ENCODE results near the gene TRAM2. TPM values are rescaled to one million over a fixed set of nuclear protein-coding genes. Genes with fewer than 3 reads are reported as not detected.

TRAM2 gene
- total and polyA plus RNA-seq, 5 experiments from 2014 or later, result 3.1 to 9.9 (median 4.9) TPM

DNA sequence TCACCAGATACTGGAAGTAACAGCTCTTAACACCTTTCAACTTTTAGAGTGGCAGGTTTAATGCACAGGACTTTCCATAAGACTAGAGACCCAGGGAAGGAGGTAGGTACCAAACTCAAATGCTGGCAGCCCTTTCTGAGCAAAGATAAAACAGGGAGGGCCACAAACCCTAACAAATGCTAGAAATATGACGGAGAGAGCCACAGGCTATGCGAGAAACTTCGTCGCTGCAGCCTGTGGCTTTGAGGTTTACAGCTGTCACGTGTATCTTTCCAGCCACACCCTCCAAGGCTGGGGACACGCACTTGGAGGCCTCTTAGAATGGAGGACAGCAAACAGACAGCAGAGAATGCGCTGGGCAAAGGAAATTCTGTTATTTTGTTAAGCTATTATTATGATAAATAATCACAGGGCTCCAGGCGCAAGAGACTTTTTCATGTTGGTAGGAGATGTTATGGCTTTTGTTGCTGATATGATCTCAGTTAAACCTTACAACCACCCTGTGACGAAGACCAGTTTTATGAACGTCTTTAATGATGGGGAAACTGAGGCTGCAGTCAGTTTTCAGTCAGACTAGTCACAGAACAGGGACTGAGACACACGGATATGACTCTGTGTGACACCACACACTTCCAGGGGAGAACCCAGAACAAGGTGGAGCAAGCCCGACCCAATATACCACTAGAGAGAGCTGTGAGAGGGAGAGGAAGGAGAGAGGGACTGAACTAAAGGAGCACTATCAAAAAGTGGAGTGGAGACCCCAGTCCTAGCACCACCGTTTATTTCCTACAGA, 2.0 kb downstream of the TRAM2 start:
- POLR2A ChIA-PET, result interaction anchor here (3.2 kb wide), 1 partner anchor 155 kb away, joined by 16 read pairs; the partner anchor contains the start of gene EFHC1
- H3K4me1 Mint-ChIP-seq, result peaks cover 36 to 60% (median 59%) of the 10 kb centered on the region in 4 donors

DNA sequence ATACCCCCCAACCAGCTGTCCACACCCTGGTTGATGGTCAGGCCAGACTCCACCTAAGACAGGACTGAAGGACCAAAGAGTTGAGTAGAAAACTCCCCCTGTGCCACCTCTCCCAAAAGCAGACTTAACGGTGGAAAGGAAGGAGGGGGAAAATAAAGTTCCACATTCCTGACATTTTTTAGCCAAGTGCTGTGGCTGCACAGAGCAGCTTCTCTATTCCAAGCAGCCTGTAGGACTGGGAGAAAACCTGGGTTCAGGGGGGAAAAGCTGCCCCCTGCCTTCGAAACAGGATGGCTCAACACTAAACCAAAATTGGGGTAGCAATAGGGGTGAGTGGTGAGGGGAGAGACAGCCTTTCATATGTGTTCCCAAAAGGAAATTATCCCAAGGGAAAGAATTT, 3.6 kb downstream of the TRAM2 start:
- peaks cover 0 to 2% (median 0%) of the 10 kb centered on the region in 3 donors for H3K36me3 Mint-ChIP-seq
- H3K4me1 Mint-ChIP-seq, result peaks cover 42 to 69% (median 66%) of the 10 kb centered on the region in 4 donors
- ATAC-seq (no peak), DNase-seq (no peak)
- H3K4me3 Mint-ChIP-seq, result peak overlapping the region in 3 of 10 donors; percentile 6 to 92 (median 79)
- no peaks in the 10 kb centered on the region for H3K9me3 Mint-ChIP-seq
- POLR2A ChIA-PET, result no interaction called here
- peak overlapping the region in 9 of 10 donors; percentile 15 to 95 (median 75) for H3K27ac Mint-ChIP-seq
- no peaks in the 10 kb centered on the region for H3K27me3 Mint-ChIP-seq

More for the DNA sequence above, 2.0 kb downstream of the TRAM2 start:
- no peaks in the 10 kb centered on the region for H3K27me3 Mint-ChIP-seq
- H3K36me3 Mint-ChIP-seq, result peaks cover 0 to 2% (median 0%) of the 10 kb centered on the region in 3 donors
- H3K4me3 Mint-ChIP-seq, result peak overlapping the region; percentile 74 to 92 (median 87)
- H3K9me3 Mint-ChIP-seq, result no peaks in the 10 kb centered on the region
- peak; percentile 55 to 71 for ATAC-seq
- DNase-seq, result peak; percentile 12 to 78 (median 64)
- H3K27ac Mint-ChIP-seq, result peak overlapping the region; percentile 67 to 96 (median 92)

DNA sequence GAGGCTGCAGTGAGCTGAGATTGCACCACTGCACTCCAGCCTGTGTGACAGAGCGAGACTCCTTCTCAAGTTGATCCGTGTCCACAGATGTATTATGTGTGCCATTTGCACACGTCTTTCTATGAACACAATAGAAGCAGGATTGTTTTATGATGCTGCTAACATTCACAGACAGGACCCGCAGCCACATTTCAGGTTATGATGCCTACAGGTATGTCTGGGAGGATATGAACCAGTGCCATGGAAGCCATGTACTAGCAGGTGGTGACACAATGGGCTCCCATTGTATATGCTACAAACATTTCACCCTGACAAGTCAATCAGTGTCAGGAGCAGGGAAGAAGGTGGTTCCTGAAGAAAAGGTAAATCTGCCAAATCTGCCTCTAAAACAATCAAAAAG, 4.3 kb downstream of the TRAM2 start:
- Mint-ChIP-seq H3K27me3 (no peaks in the 10 kb centered on the region), H3K4me3 (peak overlapping the region in 3 of 10 donors; percentile 6 to 79 (median 16)), H3K9me3 (no peaks in the 10 kb centered on the region), H3K27ac (peak overlapping the region in 3 of 10 donors; percentile 15 to 82 (median 76)), H3K4me1 (peaks cover 46 to 77% (median 64%) of the 10 kb centered on the region in 4 donors), H3K36me3 (peaks cover 0 to 2% (median 0%) of the 10 kb centered on the region in 3 donors)
- no peak for ATAC-seq
- POLR2A ChIA-PET, result no interaction called here
- no peak for DNase-seq

DNA sequence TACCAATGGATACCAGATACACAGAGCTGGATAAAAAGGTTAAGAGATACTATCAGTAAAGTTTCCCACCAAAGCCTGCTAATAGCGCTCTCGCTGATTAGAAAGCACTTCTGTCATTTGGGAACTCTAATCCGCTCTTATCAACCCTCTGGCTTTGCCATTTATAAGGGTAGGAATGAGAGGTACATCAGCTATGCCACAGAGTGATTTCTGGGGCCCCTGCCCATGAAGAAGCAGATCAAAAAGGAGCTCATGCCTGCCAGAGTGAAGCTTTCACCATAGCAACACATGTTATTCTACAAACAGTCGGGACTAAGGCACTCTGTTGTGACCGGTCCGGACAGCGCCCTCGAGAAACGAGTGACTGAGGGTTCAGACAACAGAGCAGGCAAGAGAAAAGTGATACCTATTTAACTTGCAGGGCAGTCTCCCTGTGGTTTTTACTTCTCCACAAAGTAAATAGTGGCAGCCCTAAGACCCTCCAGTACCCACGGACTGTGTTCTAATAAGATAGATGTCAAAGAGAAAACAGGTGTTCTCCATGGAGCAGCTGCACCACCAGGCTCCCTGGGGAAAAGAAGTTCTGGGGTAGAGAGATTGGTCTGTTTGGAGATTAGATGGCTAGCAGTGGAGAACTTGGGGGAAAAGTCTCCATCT, 5.6 kb downstream of the TRAM2 start:
- peaks cover 0 to 2% (median 0%) of the 10 kb centered on the region in 3 donors for H3K36me3 Mint-ChIP-seq
- DNase-seq, result no peak
- peak overlapping the region in 1 of 10 donors; percentile 33 for H3K4me3 Mint-ChIP-seq
- peaks cover 51 to 85% (median 71%) of the 10 kb centered on the region in 4 donors for H3K4me1 Mint-ChIP-seq
- H3K27me3 Mint-ChIP-seq, result no peaks in the 10 kb centered on the region
- no peak for ATAC-seq
- no peaks in the 10 kb centered on the region for H3K9me3 Mint-ChIP-seq
- peak overlapping the region in 2 of 10 donors; percentile 20 to 46 for H3K27ac Mint-ChIP-seq
- POLR2A ChIA-PET, result no interaction called here

DNA sequence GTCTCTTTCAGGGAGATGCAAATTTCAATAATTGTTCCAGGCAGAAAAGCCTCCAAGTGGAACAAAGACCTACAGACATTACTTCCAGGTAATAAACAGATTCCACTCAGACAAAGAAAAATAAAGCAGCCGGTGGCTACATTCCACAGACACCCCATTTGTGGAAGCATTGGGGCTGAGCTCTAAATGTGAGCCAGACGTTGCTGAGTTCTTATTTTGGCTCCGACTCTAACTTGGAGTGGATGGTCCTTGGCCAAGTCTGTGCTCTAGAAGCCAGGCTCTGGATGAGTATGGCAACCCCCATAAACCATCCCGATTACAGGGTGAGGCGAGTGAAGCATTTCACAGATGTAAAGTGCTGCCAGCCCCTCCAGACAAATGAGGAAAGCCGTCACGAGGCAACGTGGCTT, 6.6 kb downstream of the TRAM2 start:
- Mint-ChIP-seq H3K9me3 (no peaks in the 10 kb centered on the region), H3K36me3 (peaks cover 0 to 2% (median 0%) of the 10 kb centered on the region in 3 donors), H3K27me3 (no peaks in the 10 kb centered on the region), H3K27ac (no peak overlapping the region), H3K4me3 (no peak overlapping the region), H3K4me1 (peaks cover 47 to 83% (median 69%) of the 10 kb centered on the region in 4 donors)
- DNase-seq, result no peak
- no peak for ATAC-seq
- POLR2A ChIA-PET, result no interaction called here

DNA sequence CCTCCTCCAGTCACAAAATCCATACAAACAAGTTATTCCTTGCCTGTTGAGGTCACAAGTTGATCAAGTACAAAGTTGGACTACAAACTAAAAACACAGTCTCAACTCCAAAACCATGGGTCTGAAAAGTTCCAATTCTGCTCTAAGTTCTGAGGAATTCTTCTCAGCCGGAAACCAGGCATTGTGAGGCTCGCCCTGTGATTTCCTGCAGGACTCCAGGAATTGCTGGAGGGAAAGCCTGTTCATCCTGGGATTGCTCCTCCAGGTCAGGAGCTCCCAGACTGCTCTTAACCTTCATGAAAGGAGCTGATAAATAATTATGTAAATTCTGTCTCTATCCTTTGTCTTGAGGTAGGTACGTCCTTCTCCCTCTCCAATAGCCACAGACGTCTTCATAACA, 8.5 kb downstream of the TRAM2 start:
- Mint-ChIP-seq H3K27ac (no peak overlapping the region), H3K36me3 (peaks cover 0 to 6% (median 2%) of the 10 kb centered on the region in 3 donors), H3K4me3 (no peak overlapping the region), H3K27me3 (no peaks in the 10 kb centered on the region), H3K9me3 (no peaks in the 10 kb centered on the region), H3K4me1 (peaks cover 46 to 75% (median 57%) of the 10 kb centered on the region in 4 donors)
- no peak for DNase-seq
- ATAC-seq, result no peak
- POLR2A ChIA-PET, result no interaction called here

DNA sequence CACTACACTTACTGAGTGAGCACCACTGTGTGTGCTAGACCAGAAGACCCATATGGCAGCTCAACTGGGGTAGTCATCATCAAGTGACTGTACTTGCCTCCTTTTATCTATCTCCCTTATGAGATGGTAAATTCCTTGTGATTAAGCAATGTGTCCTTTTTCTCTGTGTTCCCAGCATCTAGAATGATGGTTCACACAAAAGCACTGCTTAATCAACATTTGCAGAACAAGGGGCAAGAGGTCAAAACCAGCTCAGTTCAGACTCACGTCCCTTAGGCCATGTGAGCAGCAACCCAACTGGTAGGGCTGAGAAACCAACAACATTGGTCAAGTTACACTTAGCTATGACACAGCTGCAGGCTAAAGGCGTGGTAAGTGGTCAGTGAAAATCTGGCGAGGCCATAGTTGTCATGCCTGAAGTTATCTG, 10.0 kb downstream of the TRAM2 start:
- H3K27ac Mint-ChIP-seq, result peak overlapping the region in 4 of 10 donors; percentile 1 to 76 (median 34)
- H3K36me3 Mint-ChIP-seq, result peaks cover 0 to 9% (median 2%) of the 10 kb centered on the region in 3 donors
- DNase-seq (no peak), ATAC-seq (no peak)
- H3K27me3 Mint-ChIP-seq, result no peaks in the 10 kb centered on the region
- peak overlapping the region in 4 of 10 donors; percentile 14 to 74 (median 44) for H3K4me3 Mint-ChIP-seq
- POLR2A ChIA-PET, result interaction anchor here (1.3 kb wide), 1 partner anchor 10 kb away, joined by 7 read pairs; the partner anchor contains the start of gene TRAM2
- H3K4me1 Mint-ChIP-seq, result peaks cover 38 to 69% (median 51%) of the 10 kb centered on the region in 4 donors
- H3K9me3 Mint-ChIP-seq, result no peaks in the 10 kb centered on the region

DNA sequence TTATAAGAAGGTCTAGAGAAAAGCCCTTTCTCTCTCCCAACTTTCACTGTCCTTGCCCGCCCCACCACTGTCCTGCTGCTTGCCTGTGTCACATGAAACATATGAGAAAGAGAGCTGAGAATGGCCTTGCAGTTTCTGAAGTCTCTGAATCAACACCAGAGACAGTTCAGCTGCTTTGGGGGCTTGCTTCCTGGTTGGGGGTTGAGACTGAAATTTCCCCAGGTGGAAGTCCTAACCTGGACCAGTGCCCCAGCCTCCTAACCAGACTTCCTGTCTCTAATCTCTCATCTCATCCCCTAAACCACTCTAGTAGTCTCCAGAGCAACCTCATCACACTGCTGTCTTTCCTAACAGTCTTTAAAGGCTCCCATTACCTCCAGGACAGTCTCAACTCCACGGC, 10.7 kb downstream of the TRAM2 start:
- Mint-ChIP-seq H3K9me3 (no peaks in the 10 kb centered on the region), H3K27ac (peak overlapping the region in 3 of 10 donors; percentile 36 to 76 (median 44)), H3K27me3 (no peaks in the 10 kb centered on the region), H3K36me3 (peaks cover 0 to 10% (median 2%) of the 10 kb centered on the region in 3 donors), H3K4me1 (peaks cover 37 to 63% (median 48%) of the 10 kb centered on the region in 4 donors), H3K4me3 (peak overlapping the region in 5 of 10 donors; percentile 5 to 74 (median 41))
- DNase-seq, result no peak
- ATAC-seq, result no peak
- POLR2A ChIA-PET, result no interaction called here

DNA sequence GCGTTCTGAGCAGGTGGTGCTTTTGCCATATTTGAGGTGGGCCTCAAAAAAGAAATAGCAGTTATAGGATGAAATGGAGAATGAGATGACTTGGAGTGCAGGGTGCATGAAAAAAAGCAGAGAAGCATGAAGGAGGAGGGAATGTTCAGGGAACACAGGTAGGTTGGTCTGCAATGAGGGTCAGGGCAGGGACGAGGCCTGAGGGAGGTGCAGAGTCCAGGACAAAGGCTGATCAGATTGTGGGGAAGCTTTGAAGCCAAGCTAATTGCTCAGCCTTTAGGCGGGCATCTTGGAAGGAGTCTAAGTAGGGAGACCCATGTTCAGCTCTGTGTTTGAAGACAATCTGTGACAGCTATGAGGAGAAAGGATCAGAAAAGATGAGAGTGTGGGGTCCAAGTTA, 12.0 kb downstream of the TRAM2 start:
- peaks cover 31 to 57% (median 44%) of the 10 kb centered on the region in 4 donors for H3K4me1 Mint-ChIP-seq
- no peaks in the 10 kb centered on the region for H3K9me3 Mint-ChIP-seq
- peak overlapping the region in 2 of 10 donors; percentile 27 to 76 for H3K27ac Mint-ChIP-seq
- no peaks in the 10 kb centered on the region for H3K27me3 Mint-ChIP-seq
- peaks cover 0 to 16% (median 2%) of the 10 kb centered on the region in 3 donors for H3K36me3 Mint-ChIP-seq
- ATAC-seq (no peak), DNase-seq (no peak)
- POLR2A ChIA-PET, result no interaction called here
- peak overlapping the region in 1 of 10 donors; percentile 13 for H3K4me3 Mint-ChIP-seq

DNA sequence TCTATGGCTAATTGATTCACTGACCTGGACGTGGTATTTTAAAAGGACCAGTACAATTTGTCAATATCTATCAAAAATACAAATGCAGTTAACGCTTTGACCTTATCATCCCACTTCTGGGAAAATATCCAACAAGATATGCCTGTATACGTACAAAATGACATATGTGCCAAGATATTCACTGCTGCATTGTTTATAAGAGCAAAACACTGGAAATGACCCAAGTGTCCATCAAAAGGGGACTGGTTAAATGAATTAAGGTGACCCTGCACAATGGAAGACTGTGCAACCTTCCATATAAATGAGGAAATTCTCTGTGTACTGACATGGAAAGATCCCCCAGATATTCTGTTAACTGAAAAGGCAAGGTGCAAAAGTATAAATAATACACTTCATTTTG, 13.9 kb downstream of the TRAM2 start:
- Mint-ChIP-seq H3K36me3 (peaks cover 0 to 26% (median 6%) of the 10 kb centered on the region in 3 donors), H3K27ac (no peak overlapping the region), H3K4me3 (no peak overlapping the region), H3K4me1 (peaks cover 24 to 61% (median 39%) of the 10 kb centered on the region in 4 donors), H3K9me3 (no peaks in the 10 kb centered on the region), H3K27me3 (no peaks in the 10 kb centered on the region)
- POLR2A ChIA-PET, result interaction anchor here (0.7 kb wide), 2 partner anchors 14 to 103 kb away, joined by 3 to 4 read pairs; no protein-coding TSS in a partner anchor
- no peak for ATAC-seq
- no peak for DNase-seq

DNA sequence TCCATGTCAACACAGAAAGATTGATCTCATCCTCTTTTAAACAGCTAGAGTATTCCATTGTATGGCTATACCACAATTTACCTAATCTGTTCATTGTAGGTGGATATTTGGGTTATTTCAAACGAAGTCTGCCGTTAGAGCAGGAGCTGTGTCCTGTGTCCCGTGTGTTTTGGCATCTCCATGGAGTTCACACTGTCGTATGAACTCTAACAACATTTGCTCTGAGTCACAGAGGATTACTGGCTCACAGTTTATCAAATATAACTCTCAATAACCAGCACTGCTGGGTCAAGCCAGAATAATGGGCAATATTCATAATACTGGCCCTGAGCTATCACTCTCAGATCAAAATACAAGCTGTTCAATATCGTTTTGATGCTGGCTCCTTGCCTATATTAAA, 16.4 kb downstream of the TRAM2 start:
- POLR2A ChIA-PET, result no interaction called here
- Mint-ChIP-seq H3K9me3 (no peaks in the 10 kb centered on the region), H3K27ac (no peak overlapping the region), H3K4me1 (peaks cover 8 to 53% (median 26%) of the 10 kb centered on the region in 4 donors), H3K27me3 (no peaks in the 10 kb centered on the region), H3K4me3 (no peak overlapping the region), H3K36me3 (peaks cover 0 to 29% (median 6%) of the 10 kb centered on the region in 3 donors)
- ATAC-seq, result no peak
- no peak for DNase-seq

DNA sequence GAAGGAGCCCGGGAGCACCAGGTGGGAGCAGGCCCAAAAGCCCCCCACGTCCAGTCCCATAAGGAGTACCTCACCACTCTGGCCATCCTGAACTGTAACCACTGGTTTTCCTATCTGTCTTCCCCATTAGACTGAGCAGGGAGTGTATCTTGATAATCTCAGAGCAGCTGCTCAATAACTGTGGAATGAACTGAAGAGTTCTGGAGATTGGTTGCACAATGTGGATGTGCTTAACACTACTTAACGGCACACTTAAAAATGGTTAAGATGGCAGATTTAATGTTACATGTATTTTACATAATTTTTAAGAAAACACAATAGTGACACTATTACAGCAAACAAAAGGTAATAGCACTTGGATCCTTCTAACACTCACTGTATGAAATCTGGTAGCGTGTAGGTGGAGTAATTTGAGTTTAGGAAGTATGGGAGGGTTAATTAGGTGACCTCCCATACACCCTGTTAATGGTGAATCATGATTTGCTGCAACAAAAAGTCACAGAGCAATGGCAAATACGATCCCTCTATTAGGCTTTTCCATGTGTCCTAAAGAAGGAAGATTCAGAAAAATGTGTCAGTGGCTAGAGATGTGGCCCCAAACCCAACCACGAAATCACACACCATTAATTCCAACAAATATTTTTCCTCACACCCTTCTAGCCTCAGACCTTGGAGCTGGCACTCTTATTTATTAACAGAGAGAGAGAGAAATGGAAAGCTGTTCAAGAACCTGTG, 18.4 kb downstream of the TRAM2 start:
- Mint-ChIP-seq H3K27ac (peak overlapping the region in 1 of 10 donors; percentile 28), H3K9me3 (no peaks in the 10 kb centered on the region), H3K36me3 (peaks cover 0 to 25% (median 4%) of the 10 kb centered on the region in 3 donors), H3K4me3 (no peak overlapping the region), H3K27me3 (no peaks in the 10 kb centered on the region), H3K4me1 (peaks cover 8 to 46% (median 20%) of the 10 kb centered on the region in 4 donors)
- ATAC-seq (no peak), DNase-seq (no peak)
- POLR2A ChIA-PET, result no interaction called here

Data from naive thymus-derived CD8-positive, alpha-beta T cell (primary cell).